T-cell (primary cell): ENCODE measurements around the gene EVI5. TPM values are rescaled to one million over a fixed set of nuclear protein-coding genes. Genes with fewer than 3 reads are reported as not detected.
"Not testable (repeated sequence)": the region's sequence is repeated elsewhere in the genome, so short reads cannot be mapped to it uniquely, and the experiment has no call there.

Experiments used
- ATAC-seq, 4 experiments: fragments of 200-7000 bp in 3 of 4; fragments of 150-1000 bp in 1 of 4; cut with Tn5 transposase; replicated peaks in 1 of 4; 1 replicate in 3 of 4; 2 replicates in 1 of 4; pipeline ENCODE4 v1.10.0; 2021; ENCODE audit warnings: moderate library complexity in 3 of 4, mild to moderate bottlenecking in 2 of 4, moderate number of reproducible peaks in 1 of 4
- CTCF ChIA-PET, 2 donors: fragments of 300-600 bp; sonication (Branson Sonifier 250); formaldehyde crosslinking; loops; one replicate each; lab custom pipeline; 2022; ENCODE audit warnings: antibody characterized with exemption in 2 of 2; lab: Charles Lee
- POLR2A ChIA-PET, 2 donors: fragments of 300-600 bp; sonication (Branson Sonifier 250); formaldehyde crosslinking; loops; one replicate each; lab custom pipeline; 2022; ENCODE audit warnings: antibody characterized with exemption in 2 of 2; lab: Charles Lee
- DNase-seq, 35 experiments: peaks; one replicate each; pipeline versions ENCODE4 v3.0.0 to v3.0.0-alpha.2; 2013 to 2023
- H3K27ac ChIP-seq: one replicate; pipeline ENCODE4 v1.5.1; 2013; ENCODE audit warnings: low read length
- H3K27me3 ChIP-seq, 2 experiments: replicated peaks in 1 of 2; 1 replicate in 1 of 2; 2 replicates in 1 of 2; pipeline versions ENCODE4 v1.6.1 to v1.7.0; 2013; ENCODE audit warnings: low read length in 1 of 2, mixed read lengths in 1 of 2; ENCODE audit not compliant: control insufficient read depth in 2 of 2, insufficient read depth in 2 of 2; ENCODE audit errors: extremely low read depth in 1 of 2
- H3K36me3 ChIP-seq, 2 donors: 1 replicate in 1 of 2; 2 replicates in 1 of 2; pipeline versions ENCODE4 v1.6.1 to v1.7.0; 2013; ENCODE audit warnings: low read length in 1 of 2; ENCODE audit not compliant: control insufficient read depth in 2 of 2, insufficient read depth in 1 of 2; ENCODE audit errors: extremely low read depth in 1 of 2
- H3K4me1 ChIP-seq, 2 experiments: 1 replicate in 1 of 2; 2 replicates in 1 of 2; pipeline versions ENCODE4 v1.6.1 to v1.7.0; 2013; ENCODE audit warnings: low read length in 2 of 2, mixed read lengths in 1 of 2; ENCODE audit not compliant: insufficient read depth in 2 of 2, control insufficient read depth in 1 of 2; ENCODE audit errors: extremely low read depth in 1 of 2
- H3K4me3 ChIP-seq, 2 donors: 1 replicate in 1 of 2; 2 replicates in 1 of 2; pipeline versions ENCODE4 v1.5.1 to v1.7.0; 2013; ENCODE audit warnings: mild to moderate bottlenecking in 2 of 2, low read length in 1 of 2, moderate library complexity in 1 of 2; ENCODE audit not compliant: control insufficient read depth in 1 of 2; ENCODE audit errors: extremely low read depth in 1 of 2
- H3K9me3 ChIP-seq: 2 replicates; pipeline ENCODE4 v1.7.0; 2013
- H3K27ac Mint-ChIP-seq, 2 donors: one replicate each; pipeline ENCODE4 v1.8.0; 2020 to 2021; ENCODE audit warnings: mild to moderate bottlenecking in 2 of 2, mixed read lengths in 2 of 2
- H3K27me3 Mint-ChIP-seq, 2 donors: one replicate each; pipeline ENCODE4 v1.8.0; 2021 to 2022; ENCODE audit warnings: mixed read lengths in 2 of 2
- H3K36me3 Mint-ChIP-seq: one replicate; pipeline ENCODE4 v1.8.0; 2021; ENCODE audit warnings: mixed read lengths
- H3K4me1 Mint-ChIP-seq, 3 donors: one replicate each; pipeline ENCODE4 v1.8.0; 2020 to 2022; ENCODE audit warnings: mixed read lengths in 3 of 3, mild to moderate bottlenecking in 1 of 3
- H3K4me3 Mint-ChIP-seq, 3 donors: one replicate each; pipeline ENCODE4 v1.8.0; 2020 to 2022; ENCODE audit warnings: mild to moderate bottlenecking in 3 of 3, mixed read lengths in 3 of 3, moderate library complexity in 3 of 3
- H3K9me3 Mint-ChIP-seq, 3 donors: one replicate each; pipeline ENCODE4 v1.8.0; 2020 to 2022; ENCODE audit warnings: mixed read lengths in 3 of 3
- WGBS: methylation state at CpG from one replicate; pipeline ENCODE4 v1.1.5; 2013; ENCODE audit warnings: missing lambda C conversion rate; ENCODE audit not compliant: insufficient coverage; 5-methylcytosine and 5-hydroxymethylcytosine counted together
- total RNA-seq, 35 experiments: library from RNA in 6 of 35; stranded (reverse) in 6 of 35; fragments of 120-200 nt in 1 of 35; gene quantifications; one replicate each; pipeline versions ENCODE4 v1.2.1 to v1.2.4 and lab custom pipeline; 2013 to 2026

Gene EVI5
- total RNA-seq, 5 donors from 2014 or later (not counting 1 experiment from before 2014, with no cell fraction given): 1.5 to 2.4 (median 2.0) TPM

DNA sequence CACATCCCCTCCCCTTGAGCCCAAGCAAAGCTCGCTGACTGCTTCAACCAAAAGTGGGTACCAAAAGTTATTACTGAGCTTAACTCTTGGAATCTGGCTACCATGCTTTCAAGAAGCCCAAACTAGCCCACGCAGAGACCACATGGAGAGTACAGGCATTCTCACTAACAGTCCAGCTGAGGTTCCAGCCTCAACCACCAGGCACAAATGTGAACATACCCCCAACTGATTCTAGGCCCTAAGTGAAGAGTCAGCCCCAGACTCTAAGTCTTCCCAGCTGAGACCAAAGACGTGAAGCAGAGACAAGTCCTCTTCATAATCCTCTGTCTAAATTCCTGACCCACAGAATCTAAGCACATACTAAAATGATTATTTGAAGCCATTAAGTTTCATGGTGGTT is 36.8 kb downstream of the EVI5 start:
- Mint-ChIP-seq H3K4me1 (peaks cover 0 to 2% (median 0%) of the 10 kb centered on the region in 3 donors), H3K9me3 (no peaks in the 10 kb centered on the region), H3K36me3 (no peaks in the 10 kb centered on the region), H3K27me3 (no peaks in the 10 kb centered on the region), H3K27ac (no peak overlapping the region), H3K4me3 (no peak overlapping the region)
- H3K4me3 ChIP-seq: no peak overlapping the region
- ATAC-seq (no peak), DNase-seq (no peak)
- CTCF ChIA-PET: interaction anchor here (0.6 to 2.2 kb wide), 7 partner anchors 12 to 568 kb away, joined by 3 to 28 read pairs (median 5); no protein-coding TSS in a partner anchor
- H3K9me3 ChIP-seq: no peaks in the 10 kb centered on the region
- H3K36me3 ChIP-seq: no peaks in the 10 kb centered on the region
- POLR2A ChIA-PET: no interaction called here
- WGBS: 75% methylated on average over 2 of the region's 3 CpGs
- no peak overlapping the region for H3K27ac ChIP-seq
- no peaks in the 10 kb centered on the region for H3K4me1 ChIP-seq
- H3K27me3 ChIP-seq: no peaks in the 10 kb centered on the region

DNA sequence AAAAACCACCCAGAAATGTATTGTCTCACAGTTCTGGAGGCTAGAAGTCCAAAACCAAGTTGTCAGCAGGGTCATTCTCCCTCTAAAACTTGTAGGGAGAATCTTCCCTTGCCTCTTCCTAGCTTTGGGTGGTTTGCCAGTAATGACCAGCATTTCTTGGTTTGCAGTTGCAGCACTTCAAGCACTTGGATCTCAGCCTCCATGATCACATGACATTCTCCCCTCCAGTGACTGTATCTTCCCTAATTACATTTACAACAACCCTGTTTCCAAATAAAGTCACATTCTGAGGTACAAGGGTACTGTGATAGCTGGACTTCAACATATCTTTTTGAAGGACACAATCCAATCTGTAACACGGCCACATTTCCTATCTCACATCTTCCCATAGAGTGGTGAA is 37.2 kb downstream of the EVI5 start:
- peaks cover 0 to 2% (median 0%) of the 10 kb centered on the region in 3 donors for H3K4me1 Mint-ChIP-seq
- no peaks in the 10 kb centered on the region for H3K27me3 Mint-ChIP-seq
- DNase-seq (no peak), ATAC-seq (no peak)
- ChIA-PET POLR2A (no interaction called here), CTCF (interaction anchor here (0.6 to 2.2 kb wide), 6 partner anchors 13 to 1583 kb away, joined by 3 to 28 read pairs (median 6); no protein-coding TSS in a partner anchor)
- no peak overlapping the region for H3K27ac ChIP-seq
- WGBS: 86% methylated on average over 1 of the region's 1 CpG
- H3K36me3 Mint-ChIP-seq: no peaks in the 10 kb centered on the region
- no peaks in the 10 kb centered on the region for H3K9me3 ChIP-seq
- no peaks in the 10 kb centered on the region for H3K9me3 Mint-ChIP-seq
- no peaks in the 10 kb centered on the region for H3K36me3 ChIP-seq
- no peaks in the 10 kb centered on the region for H3K27me3 ChIP-seq
- H3K27ac Mint-ChIP-seq: no peak overlapping the region
- no peak overlapping the region for H3K4me3 Mint-ChIP-seq
- H3K4me3 ChIP-seq: no peak overlapping the region
- no peaks in the 10 kb centered on the region for H3K4me1 ChIP-seq

DNA sequence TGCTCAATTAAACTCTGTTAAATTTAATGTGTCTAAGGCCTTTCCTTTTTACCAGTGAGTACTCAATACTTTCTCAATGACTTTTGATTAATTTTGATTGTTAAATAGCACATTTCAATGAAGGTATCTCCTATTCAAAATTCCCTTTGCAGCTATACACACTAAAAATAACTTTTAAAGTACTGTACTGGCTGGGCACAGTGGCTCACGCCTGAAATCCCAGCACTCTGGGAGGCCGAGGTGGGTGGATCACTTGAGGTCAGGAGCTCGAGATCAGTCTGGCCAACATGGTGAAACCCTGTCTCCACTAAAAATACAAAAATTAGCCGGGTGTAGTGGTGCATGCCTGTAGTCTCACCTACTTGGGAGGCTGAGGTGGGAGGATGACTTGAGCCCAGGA is 38.7 kb downstream of the EVI5 start:
- H3K36me3 ChIP-seq, H3K4me1 Mint-ChIP-seq, DNase-seq, H3K9me3 Mint-ChIP-seq, H3K4me1 ChIP-seq, H3K27ac ChIP-seq, POLR2A ChIA-PET, H3K27me3 Mint-ChIP-seq, H3K9me3 ChIP-seq, H3K27me3 ChIP-seq, H3K27ac Mint-ChIP-seq, H3K36me3 Mint-ChIP-seq, ATAC-seq, H3K4me3 ChIP-seq, H3K4me3 Mint-ChIP-seq: not testable (repeated sequence)
- CTCF ChIA-PET: interaction anchor here in 1 of 2 donors (0.9 to 2.1 kb wide), 2 partner anchors 10 to 72 kb away, joined by 3 to 11 read pairs; no protein-coding TSS in a partner anchor
- no CpG with 5 or more reads among the region's 4 CpGs for WGBS

DNA sequence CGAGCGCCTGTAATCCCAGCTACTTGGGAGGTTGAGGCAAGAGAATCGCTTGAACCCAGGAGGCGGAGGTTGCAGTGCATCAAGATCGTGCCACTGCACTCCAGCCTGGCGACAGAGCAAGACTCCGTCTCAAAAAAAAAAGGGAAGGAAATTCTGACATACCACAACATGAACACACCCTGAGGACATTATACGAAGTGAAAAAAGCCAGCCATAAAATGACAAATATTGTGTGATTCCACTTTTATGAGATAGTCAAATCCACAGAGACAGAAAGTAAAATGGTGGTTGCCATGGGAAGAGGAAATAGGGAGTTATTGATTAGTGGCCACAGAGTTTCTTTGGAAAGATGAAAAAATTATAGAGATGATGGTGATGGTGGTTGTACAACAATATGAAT is 41.7 kb downstream of the EVI5 start:
- Histone ChIP-seq H3K36me3 (no peaks in the 10 kb centered on the region), H3K4me3 (no peak overlapping the region), H3K4me1 (no peaks in the 10 kb centered on the region), H3K27me3 (no peaks in the 10 kb centered on the region), H3K27ac (no peak overlapping the region), H3K9me3 (no peaks in the 10 kb centered on the region)
- no peak for ATAC-seq
- Mint-ChIP-seq H3K4me3 (no peak overlapping the region), H3K36me3 (no peaks in the 10 kb centered on the region), H3K9me3 (no peaks in the 10 kb centered on the region), H3K4me1 (peaks cover 0 to 2% (median 0%) of the 10 kb centered on the region in 3 donors), H3K27me3 (no peaks in the 10 kb centered on the region), H3K27ac (no peak overlapping the region)
- CTCF ChIA-PET: interaction anchor here in 1 of 2 donors (1.0 kb wide), 1 partner anchor 742 kb away, joined by 4 read pairs; no protein-coding TSS in a partner anchor
- POLR2A ChIA-PET: no interaction called here
- no peak for DNase-seq
- 100% methylated on average over 2 of the region's 8 CpGs for WGBS

DNA sequence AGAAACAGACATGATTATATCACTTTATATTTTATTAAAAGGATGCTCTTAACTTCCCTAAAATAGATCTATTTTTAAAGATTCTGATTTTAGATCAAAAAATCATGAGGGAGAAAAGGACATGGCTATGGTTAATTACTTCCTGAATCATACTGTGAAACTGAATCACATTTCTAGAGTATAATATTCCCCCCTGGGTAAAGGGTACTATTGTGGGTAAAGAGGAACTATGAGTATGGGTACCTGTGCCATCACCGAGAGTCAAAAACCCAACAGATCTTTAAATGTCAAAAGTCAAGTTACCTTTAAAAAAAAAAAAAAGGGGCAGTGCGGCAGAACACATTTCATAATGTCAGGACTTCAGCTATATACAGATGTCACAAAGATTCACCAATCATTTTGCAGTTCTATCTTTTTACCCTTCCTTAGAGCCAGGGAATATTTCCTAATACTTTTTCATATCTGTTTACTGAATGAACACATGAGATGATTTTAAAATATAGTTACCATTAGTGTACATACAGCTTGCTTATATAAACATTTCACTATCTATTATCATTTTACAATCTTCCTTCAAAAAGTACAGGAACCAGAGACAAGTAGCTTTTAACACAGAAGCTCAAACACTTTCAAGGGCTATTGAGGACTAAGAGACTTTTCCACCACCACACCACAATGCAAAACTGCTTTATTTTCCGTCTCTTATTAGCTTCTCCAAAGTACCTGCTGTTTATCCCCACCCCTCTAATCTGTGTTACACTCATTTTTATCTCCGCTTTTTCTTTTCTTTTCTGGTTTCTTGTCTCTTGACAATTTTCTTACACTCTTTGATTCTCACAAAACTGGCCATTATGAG is 45.0 kb downstream of the EVI5 start:
- Histone ChIP-seq H3K4me3 (no peak overlapping the region), H3K9me3 (no peaks in the 10 kb centered on the region), H3K27ac (no peak overlapping the region), H3K4me1 (no peaks in the 10 kb centered on the region), H3K36me3 (no peaks in the 10 kb centered on the region), H3K27me3 (no peaks in the 10 kb centered on the region)
- POLR2A ChIA-PET: interaction anchor here in 1 of 2 donors (0.7 kb wide), 1 partner anchor 433 kb away, joined by 6 read pairs; no protein-coding TSS in a partner anchor
- Mint-ChIP-seq H3K4me1 (peaks cover 0 to 2% (median 0%) of the 10 kb centered on the region in 3 donors), H3K36me3 (no peaks in the 10 kb centered on the region), H3K9me3 (no peaks in the 10 kb centered on the region), H3K27me3 (no peaks in the 10 kb centered on the region), H3K4me3 (no peak overlapping the region), H3K27ac (no peak overlapping the region)
- 83% methylated on average over 1 of the region's 4 CpGs for whole genome bisulfite sequencing
- CTCF ChIA-PET: interaction anchor here in 1 of 2 donors (0.6 to 0.9 kb wide), 3 partner anchors 9 to 16 kb away, joined by 3 to 4 read pairs (median 4); no protein-coding TSS in a partner anchor
- DNase-seq (no peak), ATAC-seq (no peak)

DNA sequence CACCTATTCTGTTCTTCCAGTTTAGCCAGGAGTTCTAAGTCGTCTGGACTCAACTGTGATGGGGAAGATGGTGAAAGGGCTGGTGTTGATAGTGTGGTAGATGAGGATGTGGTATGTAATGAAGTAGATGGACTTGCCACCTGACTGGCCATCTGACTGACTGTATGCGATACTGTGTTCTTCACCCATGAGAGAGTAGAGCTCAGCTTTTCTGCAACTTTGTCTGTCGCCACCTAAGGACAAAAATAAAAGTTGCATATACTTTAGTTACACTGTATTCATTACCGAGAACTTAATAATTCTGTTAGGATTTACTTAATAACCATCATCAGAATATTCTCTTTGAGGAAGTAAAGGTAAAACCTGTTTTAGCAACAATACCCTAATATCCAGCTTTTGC is 48.5 kb downstream of the EVI5 start:
- Histone ChIP-seq H3K36me3 (no peaks in the 10 kb centered on the region), H3K27me3 (no peaks in the 10 kb centered on the region), H3K9me3 (no peaks in the 10 kb centered on the region), H3K4me3 (no peak overlapping the region), H3K27ac (no peak overlapping the region), H3K4me1 (no peaks in the 10 kb centered on the region)
- Mint-ChIP-seq H3K4me3 (no peak overlapping the region), H3K4me1 (no peaks in the 10 kb centered on the region), H3K27me3 (peaks cover 0 to 1% of the 10 kb centered on the region in 2 donors), H3K9me3 (no peaks in the 10 kb centered on the region), H3K27ac (no peak overlapping the region), H3K36me3 (peaks cover 3% of the 10 kb centered on the region)
- DNase-seq (no peak), ATAC-seq (no peak)
- CTCF ChIA-PET: no interaction called here
- 90% methylated on average over 2 of the region's 4 CpGs for WGBS
- POLR2A ChIA-PET: interaction anchor here in 1 of 2 donors (0.7 kb wide), 1 partner anchor 11 kb away, joined by 3 read pairs; no protein-coding TSS in a partner anchor
